Ascending aorta (tissue), 2 donors: ENCODE measurements around the gene CATSPERB. TPM values are rescaled to one million over a fixed set of nuclear protein-coding genes. Genes with fewer than 3 reads are reported as not detected.

Source experiments
- DNase-seq, 2 donors: peaks; one replicate each; pipeline ENCODE4 v3.0.0-alpha.2; 2019; ENCODE audit warnings: low spot score in 2 of 2
- H3K27ac ChIP-seq, 2 donors: fragments of 200-600 bp; sonication (generic); one replicate each; pipeline ENCODE4 v1.5.1; 2016 to 2017; ENCODE audit warnings: mild to moderate bottlenecking in 1 of 2
- H3K27me3 ChIP-seq: fragments of 200-600 bp; sonication (generic); one replicate; pipeline ENCODE4 v1.5.1; 2017
- H3K36me3 ChIP-seq, 2 donors: fragments of 200-600 bp; sonication (generic); one replicate each; pipeline ENCODE4 v1.5.1; 2016
- H3K4me1 ChIP-seq, 2 donors: fragments of 200-600 bp; sonication (generic); one replicate each; pipeline ENCODE4 v1.5.1; 2016 to 2017; ENCODE audit warnings: mild to moderate bottlenecking in 1 of 2
- H3K4me3 ChIP-seq, 2 donors: fragments of 200-600 bp; sonication (generic); one replicate each; pipeline ENCODE4 v1.5.1; 2016 to 2017; ENCODE audit warnings: mild to moderate bottlenecking in 1 of 2
- H3K9me3 ChIP-seq, 2 donors: fragments of 200-600 bp; sonication (generic); one replicate each; pipeline ENCODE4 v1.5.1; 2016
- CTCF ChIP-seq, 3 experiments: fragments of 200-600 bp in 2 of 3; fragments of 450-650 bp in 1 of 3; sonication (generic) in 2 of 3; IDR thresholded peaks; one replicate each; pipeline ENCODE4 v1.5.1; 2016 to 2019; ENCODE audit warnings: antibody characterized with exemption in 3 of 3, mild to moderate bottlenecking in 1 of 3, moderate library complexity in 1 of 3
- intact Hi-C: fragments of 100-400 bp; cut with DNase I; formaldehyde crosslinking; loops from one replicate; pipeline ENCODE4 v1.15.1; 2023
- total RNA-seq: library from RNA; depleted of rRNA; stranded (reverse); fragments of >200 nt; gene quantifications from one replicate; pipeline ENCODE4 v1.1.0, GENCODE V29; 2016

Gene CATSPERB
- total RNA-seq, 1 donor from 2014 or later = 4.3 TPM

GRCh38 chr14:91770185-91770584 is 38.3 kb upstream of the CATSPERB start:
- H3K27ac ChIP-seq = peak overlapping the region; percentile 31 to 61
- intact Hi-C loops = no loop called here
- H3K27me3 ChIP-seq = no peaks in the 10 kb centered on the region
- peaks cover 0 to 16% of the 10 kb centered on the region in 2 donors for H3K36me3 ChIP-seq
- peaks cover 3 to 11% of the 10 kb centered on the region in 2 donors for H3K4me1 ChIP-seq
- TF ChIP-seq CTCF (IDR thresholded peaks at IDR 0.05) = no peak
- H3K4me3 ChIP-seq = no peak overlapping the region
- no peaks in the 10 kb centered on the region for H3K9me3 ChIP-seq
- DNase-seq = no peak

GRCh38 chr14:91755570-91756295 is 23.8 kb upstream of the CATSPERB start:
- peaks cover 0 to 3% of the 10 kb centered on the region in 2 donors for H3K9me3 ChIP-seq
- H3K27ac ChIP-seq = no peak overlapping the region
- no peak for DNase-seq
- no peak for TF ChIP-seq CTCF (IDR thresholded peaks at IDR 0.05)
- intact Hi-C loops = no loop called here
- peaks cover 0 to 18% of the 10 kb centered on the region in 2 donors for H3K36me3 ChIP-seq
- H3K27me3 ChIP-seq = no peaks in the 10 kb centered on the region
- H3K4me1 ChIP-seq = peaks cover 0 to 14% of the 10 kb centered on the region in 2 donors
- no peak overlapping the region for H3K4me3 ChIP-seq

GRCh38 chr14:91754819-91755218 is 22.9 kb upstream of the CATSPERB start:
- Histone ChIP-seq H3K27me3 (no peaks in the 10 kb centered on the region), H3K36me3 (peaks cover 0 to 8% of the 10 kb centered on the region in 2 donors), H3K9me3 (no peaks in the 10 kb centered on the region), H3K4me1 (peaks cover 0 to 14% of the 10 kb centered on the region in 2 donors), H3K27ac (no peak overlapping the region), H3K4me3 (no peak overlapping the region)
- no peak for TF ChIP-seq CTCF (IDR thresholded peaks at IDR 0.05)
- intact Hi-C loops = no loop called here
- no peak for DNase-seq

- Histone ChIP-seq H3K27me3 (no peaks in the 10 kb centered on the region), H3K4me3 (no peak overlapping the region), H3K9me3 (no peaks in the 10 kb centered on the region), H3K36me3 (peaks cover 0 to 2% of the 10 kb centered on the region in 2 donors), H3K4me1 (peaks cover 0 to 14% of the 10 kb centered on the region in 2 donors), H3K27ac (no peak overlapping the region)
- TF ChIP-seq CTCF (IDR thresholded peaks at IDR 0.05) = no peak
- no peak for DNase-seq
- intact Hi-C loops = no loop called here
These were observed 22.3 kb upstream of the CATSPERB start for GRCh38 chr14:91754185-91754584.

GRCh38 chr14:91753501-91754128 is 21.7 kb upstream of the CATSPERB start:
- intact Hi-C loops = no loop called here
- Histone ChIP-seq H3K27me3 (no peaks in the 10 kb centered on the region), H3K4me3 (no peak overlapping the region), H3K4me1 (peaks cover 0 to 14% of the 10 kb centered on the region in 2 donors), H3K36me3 (no peaks in the 10 kb centered on the region), H3K9me3 (no peaks in the 10 kb centered on the region), H3K27ac (peak overlapping the region in 1 of 2 donors; percentile 12)
- TF ChIP-seq CTCF (IDR thresholded peaks at IDR 0.05) = no peak
- DNase-seq = no peak
